GM12865 (cell line): ENCODE measurements around the gene THOC2.
"Not testable (repeated sequence)": the region's sequence is repeated elsewhere in the genome, so short reads cannot be mapped to it uniquely, and the experiment has no call there.

Experiments used
- DNase-seq: peaks from one replicate; pipeline ENCODE4 v3.0.0; 2010; ENCODE audit warnings: low read depth
- H3K4me3 ChIP-seq: 2 replicates; pipeline ENCODE4 v1.5.1; 2011; ENCODE audit warnings: mild to moderate bottlenecking, low read depth, low read length, control low read depth
- TF ChIP-seq, protein P1 (sequence below): IDR thresholded peaks from 2 replicates; pipeline ENCODE4 v1.5.1; 2011; ENCODE audit warnings: low read length, control low read depth, low read depth, inconsistent platforms; ENCODE audit not compliant: insufficient read depth; ENCODE audit errors: missing control alignments

The THOC2 gene

DNA sequence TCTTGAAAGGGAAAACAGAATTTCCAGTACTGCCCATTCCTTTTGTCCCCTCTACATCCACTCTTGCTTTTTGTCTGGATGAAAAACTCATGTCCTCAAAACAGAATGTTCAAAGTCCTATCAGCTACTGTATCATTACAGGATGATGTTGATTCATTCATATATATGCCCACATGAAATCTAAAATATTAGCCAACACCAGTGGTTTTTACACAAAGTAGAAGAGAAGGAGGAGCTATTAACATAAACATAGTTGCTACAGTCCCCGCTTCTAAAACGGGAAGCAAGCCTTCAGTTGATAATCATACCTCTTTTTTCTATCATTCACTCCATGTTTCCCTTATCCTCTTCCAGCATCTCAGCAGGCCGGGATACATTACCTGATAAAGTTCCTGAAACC, 7.7 kb upstream of the THOC2 start:
- no peak overlapping the region for H3K4me3 ChIP-seq
- TF ChIP-seq, protein P1, sequence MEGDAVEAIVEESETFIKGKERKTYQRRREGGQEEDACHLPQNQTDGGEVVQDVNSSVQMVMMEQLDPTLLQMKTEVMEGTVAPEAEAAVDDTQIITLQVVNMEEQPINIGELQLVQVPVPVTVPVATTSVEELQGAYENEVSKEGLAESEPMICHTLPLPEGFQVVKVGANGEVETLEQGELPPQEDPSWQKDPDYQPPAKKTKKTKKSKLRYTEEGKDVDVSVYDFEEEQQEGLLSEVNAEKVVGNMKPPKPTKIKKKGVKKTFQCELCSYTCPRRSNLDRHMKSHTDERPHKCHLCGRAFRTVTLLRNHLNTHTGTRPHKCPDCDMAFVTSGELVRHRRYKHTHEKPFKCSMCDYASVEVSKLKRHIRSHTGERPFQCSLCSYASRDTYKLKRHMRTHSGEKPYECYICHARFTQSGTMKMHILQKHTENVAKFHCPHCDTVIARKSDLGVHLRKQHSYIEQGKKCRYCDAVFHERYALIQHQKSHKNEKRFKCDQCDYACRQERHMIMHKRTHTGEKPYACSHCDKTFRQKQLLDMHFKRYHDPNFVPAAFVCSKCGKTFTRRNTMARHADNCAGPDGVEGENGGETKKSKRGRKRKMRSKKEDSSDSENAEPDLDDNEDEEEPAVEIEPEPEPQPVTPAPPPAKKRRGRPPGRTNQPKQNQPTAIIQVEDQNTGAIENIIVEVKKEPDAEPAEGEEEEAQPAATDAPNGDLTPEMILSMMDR, result no peak
- DNase-seq, result no peak

DNA sequence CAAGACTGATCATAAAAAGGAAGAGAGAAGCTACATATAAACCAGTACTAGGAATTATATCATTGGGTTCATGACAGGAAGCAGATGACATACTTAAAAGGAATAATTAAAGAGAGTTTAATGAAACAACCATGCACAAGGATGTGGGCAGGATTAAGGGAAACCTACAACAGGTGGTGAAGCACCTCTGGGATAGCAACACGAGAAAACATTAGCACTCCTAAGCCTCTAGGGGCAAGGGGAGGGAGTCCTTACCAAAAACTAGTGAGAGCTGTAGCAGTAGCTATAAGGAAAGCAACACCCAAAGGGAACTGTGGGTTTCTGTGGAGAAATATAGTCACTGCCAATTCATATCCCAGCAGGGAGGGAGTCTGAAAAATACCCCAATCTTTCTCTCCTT, 7.2 kb upstream of the THOC2 start:
- no peak overlapping the region for H3K4me3 ChIP-seq
- TF ChIP-seq, protein P1, result no peak
- no peak for DNase-seq

DNA sequence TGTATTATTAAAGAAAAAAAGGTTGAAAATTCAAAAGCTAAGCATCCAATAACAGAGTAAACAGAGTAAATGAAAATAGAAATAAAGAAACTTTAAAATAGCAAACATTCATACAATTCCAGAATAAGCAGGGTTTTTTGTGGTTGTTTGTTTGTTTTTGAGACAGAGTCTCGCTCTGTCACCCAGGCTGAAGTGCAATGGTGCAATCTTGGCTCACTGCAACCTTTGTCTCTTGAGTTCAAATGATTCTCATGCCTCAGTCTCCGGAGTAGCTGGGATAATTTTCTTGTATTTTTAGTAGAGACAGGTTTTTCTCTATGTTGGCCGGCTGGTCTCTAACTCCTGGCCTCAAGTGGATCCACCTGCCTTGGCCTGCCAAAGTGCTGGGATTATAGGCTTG, 6.6 kb upstream of the THOC2 start:
- no peak for DNase-seq
- TF ChIP-seq, protein P1, result no peak
- H3K4me3 ChIP-seq, result no peak overlapping the region

DNA sequence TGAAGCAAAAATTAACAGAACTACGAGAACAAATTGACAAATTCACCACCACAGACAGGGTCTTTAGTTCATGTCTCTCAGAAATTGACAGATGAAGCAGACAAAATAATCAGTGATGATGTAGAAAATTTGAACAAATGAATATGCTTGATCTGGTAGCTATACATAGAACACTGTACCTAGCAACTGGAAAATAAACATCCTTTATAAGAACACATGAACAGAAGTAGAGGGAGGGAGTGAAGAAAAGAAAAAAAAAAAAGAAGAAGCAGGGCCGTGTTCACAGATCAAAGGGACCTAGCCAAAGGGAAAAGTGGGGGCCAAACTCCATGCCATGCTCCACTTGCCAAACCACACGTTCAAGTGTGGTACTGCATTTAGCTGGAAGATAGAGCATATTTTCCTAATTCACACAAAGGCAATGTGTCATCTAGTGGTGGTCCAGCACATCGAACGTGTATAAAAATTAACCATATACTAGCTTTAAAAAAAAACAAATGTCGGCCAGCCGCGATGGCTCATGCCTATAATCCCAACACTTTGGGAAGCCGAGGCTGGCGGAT, 5.6 kb upstream of the THOC2 start:
- TF ChIP-seq, protein P1, result no peak

DNA sequence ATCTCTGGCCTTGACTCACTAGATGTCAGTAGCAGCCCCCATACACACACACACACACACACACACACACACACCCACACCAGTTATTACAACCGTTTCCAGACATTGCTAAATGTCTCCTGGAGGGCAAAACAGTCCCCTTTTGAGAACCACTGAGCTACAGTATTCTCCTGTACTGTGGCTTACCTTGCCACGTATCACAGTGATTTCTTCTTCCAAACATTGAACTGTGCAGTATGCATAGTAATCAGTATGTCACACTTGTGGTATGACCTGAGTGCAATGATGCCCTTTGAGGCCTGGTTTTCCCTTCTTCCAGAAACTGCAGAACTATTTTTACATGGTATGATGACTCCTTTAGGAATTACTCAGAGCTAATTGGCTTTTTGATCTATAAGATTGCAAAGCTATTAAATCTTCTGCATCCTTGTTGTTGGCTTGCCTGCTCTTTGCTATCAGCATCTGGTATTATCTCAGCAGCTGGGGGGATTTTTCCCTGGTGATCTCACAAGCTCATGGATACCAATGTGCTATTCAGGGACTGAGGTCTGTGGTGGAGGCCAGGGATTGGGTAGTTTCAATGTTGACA, 3.6 kb upstream of the THOC2 start:
- no peak overlapping the region for H3K4me3 ChIP-seq
- TF ChIP-seq, protein P1, result no peak
- no peak for DNase-seq

More for the DNA sequence above, 5.6 kb upstream of the THOC2 start:
- H3K4me3 ChIP-seq, result no peak overlapping the region
- DNase-seq, result no peak

DNA sequence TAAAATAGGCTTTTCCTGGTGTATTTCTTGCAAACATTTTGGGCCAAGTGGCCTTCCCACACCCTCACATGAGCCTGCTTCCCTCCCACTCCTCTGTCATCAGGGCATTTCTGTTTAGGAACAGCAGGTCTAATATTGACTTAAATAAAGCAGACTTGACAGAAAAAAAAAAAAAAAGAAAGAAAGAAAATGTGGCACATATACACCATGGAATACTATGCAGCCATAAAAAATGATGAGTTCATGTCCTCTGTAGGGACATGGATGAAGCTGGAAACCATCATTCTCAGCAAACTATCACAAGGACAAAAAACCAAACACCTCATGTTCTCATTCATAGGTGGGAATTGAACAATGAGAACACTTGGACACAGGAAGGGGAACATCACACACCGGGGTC, 2.3 kb upstream of the THOC2 start:
- H3K4me3 ChIP-seq, DNase-seq: not testable (repeated sequence)

DNA sequence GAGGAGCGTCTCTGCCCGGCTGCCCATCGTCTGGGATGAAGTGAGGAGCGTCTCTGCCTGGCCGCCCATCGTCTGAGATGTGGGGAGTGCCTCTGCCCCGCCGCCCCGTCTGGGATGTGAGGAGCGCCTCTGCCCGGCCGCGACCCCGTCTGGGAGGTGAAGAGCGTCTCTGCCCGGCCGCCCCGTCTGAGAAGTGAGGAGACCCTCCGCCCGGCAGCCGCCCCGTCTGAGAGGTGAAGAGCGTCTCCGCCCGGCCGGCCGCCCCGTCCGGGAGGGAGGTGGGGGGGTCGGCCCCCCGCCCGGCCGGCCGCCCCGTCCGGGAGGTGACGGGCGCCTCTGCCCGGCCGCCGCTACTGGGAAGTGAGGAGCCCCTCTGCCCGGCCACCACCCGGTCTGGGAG, 1.2 kb upstream of the THOC2 start:
- not testable (repeated sequence) for H3K4me3 ChIP-seq, DNase-seq

DNA sequence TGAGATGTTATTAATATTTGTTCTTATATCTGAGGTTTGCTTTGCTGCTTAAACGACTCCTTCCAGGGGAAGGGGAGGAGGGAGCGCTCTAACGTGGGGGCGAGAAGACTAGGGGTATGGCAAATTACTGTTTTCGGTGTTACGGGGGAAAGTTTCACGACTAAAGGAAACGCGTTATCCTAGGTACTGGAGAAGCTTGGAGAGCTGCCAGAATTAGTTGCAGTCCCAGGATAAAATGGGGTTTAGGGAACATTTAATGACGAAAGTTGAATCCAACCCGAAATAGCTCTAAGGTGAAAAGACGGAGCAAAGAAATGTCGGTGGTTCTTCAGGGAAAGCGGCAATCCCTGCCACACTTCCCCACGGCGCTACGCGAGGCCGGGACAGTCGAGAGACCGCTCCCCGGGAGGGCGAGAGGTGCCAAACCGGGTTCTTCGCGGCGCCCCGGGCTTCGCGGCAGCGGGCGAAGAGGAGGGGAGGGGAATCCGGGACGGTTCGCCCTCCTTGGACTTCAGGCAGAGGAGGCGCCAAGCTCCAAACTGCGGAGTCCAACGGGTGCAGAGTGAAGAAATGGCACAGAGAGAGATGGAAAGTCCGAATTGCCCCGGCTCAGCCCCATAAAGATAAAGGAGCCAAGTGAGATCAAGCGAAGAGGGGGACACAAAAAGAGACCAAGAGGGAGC, 724 bp downstream of the THOC2 start:
- H3K4me3 ChIP-seq, result peak overlapping the region; percentile 78
- TF ChIP-seq, protein P1, result no peak
- DNase-seq, result peak; percentile 3
